Activated T-cell treated with anti-CD3 and anti-CD28 coated beads for 24 hours (primary cell): ENCODE data around the gene FAM216B.
"Not testable (repeated sequence)": the region's sequence is repeated elsewhere in the genome, so short reads cannot be mapped to it uniquely, and the experiment has no call there.

Experiments used
- DNase-seq: peaks from one replicate; pipeline ENCODE4 v3.0.0-alpha.2; 2020; ENCODE audit warnings: low read depth

The FAM216B gene

GRCh38 chr13:42786715-42787114, 5.3 kb downstream of the FAM216B start:
- DNase-seq: no peak

DNA sequence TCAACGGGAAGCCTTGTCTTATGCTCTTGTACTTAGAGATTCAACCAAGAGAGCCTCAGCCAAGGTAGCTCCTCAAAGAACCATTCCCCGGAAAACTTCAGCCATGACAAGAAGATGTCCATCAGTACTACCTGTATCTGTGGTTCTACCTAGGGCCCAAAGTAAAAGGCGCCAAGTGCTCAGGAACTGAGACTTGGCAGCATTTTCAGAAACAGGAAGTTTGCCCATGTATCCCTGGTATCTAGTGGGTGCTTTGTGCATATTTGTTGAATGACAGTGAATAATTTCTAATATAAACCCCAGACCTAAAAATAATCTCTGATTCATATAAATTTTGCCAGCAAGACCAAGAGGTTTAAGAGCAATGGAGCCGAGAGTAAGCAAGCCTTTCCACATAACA, 7.2 kb downstream of the FAM216B start:
- DNase-seq: no peak

GRCh38 chr13:42792154-42792553, 10.8 kb downstream of the FAM216B start:
- DNase-seq: no peak

DNA sequence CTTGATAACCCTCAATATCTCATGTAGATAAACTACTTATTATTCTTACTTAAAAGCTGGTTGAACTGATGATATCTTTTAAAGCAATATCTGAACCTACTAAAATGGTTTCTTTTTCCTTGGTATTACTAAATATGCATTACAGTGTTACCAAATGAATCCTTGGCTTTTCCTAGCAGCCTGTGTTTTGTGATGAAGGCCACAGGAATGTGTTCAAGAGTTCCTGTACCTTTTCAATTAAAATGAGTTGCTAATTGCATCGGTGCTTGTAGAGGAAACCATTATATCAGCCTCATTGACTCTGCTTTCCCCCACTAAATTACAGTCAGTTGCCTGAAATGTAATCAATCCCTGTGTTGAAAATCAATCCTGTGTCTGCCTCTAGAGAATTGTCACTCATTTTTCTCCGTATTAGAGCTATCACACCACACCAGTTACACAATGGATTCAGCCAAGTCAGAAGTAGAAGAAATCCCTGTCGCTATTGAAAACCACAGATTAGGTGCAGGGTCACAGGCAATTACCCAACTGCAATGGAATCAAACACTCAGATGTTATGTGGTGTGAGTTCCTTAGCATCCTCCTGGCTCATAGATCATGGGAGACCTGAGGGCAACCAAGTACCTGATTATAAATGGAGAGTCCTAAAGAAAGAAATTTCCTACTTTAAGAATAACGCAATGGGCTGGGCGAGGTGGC, 13.3 kb downstream of the FAM216B start:
- DNase-seq: no peak

DNA sequence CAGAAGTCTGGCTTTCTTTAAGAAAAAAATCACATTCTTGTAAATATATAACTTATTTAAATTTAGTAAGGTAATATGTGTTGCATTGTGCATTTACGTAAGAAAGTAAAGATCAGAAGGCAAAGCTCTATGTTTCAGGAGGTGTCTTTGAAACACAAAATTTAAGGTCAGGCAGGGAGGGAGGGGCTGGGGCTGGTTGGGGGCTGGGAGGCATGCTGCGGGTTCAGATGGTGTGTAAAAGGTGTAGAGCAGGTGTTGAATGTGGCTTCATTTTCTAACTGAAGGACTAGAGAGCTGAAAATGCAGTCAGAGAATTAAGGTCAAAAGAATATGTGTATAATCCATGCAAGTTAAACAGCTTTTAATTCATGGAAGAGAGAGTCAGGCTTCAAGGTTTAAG, 14.3 kb downstream of the FAM216B start:
- no peak for DNase-seq

- DNase-seq: no peak
Observed at GRCh38 chr13:42796747-42797356, 15.5 kb downstream of the FAM216B start.

GRCh38 chr13:42798118-42798517, 16.7 kb downstream of the FAM216B start:
- DNase-seq: no peak

- no peak for DNase-seq
Observed at GRCh38 chr13:42800109-42800643, 18.8 kb downstream of the FAM216B start.

DNA sequence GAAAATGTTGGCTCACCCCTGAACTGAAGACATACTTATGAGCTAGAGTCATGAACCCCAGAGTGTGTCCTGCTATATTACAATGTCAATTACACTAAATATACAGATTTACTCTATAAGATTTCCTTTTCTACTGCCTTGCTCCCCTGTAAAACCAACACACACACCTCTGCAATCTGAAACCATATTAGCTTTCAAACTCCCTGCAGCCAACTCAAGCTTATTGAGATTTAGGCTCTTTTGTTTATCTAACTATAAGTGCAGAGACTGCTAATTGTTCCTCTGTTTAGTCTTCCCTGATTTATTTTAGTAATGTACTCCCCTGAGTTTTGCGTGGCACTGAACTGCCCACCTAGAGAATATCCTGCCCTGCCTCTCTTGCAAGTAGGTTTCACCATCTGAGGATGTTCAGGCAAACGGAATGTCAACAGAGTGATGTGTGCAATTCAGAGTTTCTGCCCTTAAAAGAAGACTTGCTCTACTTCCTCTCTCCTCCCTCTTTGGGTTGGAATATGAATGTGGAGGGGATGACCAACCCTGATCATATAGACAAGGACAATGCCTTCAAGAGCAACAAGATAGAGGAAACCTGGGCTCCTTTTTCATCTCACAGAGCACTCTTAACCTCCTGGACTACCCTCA, 22.3 kb downstream of the FAM216B start:
- no peak for DNase-seq

DNA sequence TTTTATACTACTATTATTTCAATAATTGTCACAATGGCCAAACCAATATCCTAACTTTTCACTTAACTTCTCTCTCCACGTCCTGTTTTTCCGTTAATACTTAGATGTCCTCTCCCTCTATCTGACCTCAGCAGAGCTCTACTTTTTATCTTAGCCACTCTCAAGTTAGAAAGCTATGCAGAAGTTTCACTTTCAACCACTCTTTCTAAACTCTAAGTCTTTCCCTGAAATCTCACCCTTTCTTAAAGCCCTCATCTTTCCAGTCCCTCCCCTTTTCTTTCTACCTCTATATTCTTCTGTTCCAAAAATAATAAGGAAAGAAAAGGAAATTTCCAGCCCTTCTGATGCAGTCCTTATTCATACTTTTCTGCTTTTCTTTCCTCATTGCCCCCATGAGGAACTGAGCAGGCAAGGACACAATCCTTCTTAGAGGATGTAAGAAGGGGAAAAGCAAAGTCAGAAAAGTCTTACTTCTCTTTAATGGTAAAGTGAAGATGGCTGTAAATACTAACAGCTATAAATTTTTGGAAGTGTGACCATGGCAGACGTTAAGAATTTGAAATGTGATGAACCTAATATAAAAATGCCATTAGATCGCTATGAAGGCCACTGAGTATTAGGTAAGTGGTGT, 23.0 kb downstream of the FAM216B start:
- DNase-seq: no peak

- no peak for DNase-seq
Observed at GRCh38 chr13:42807241-42807640, 25.9 kb downstream of the FAM216B start.

GRCh38 chr13:42807866-42808265, 26.5 kb downstream of the FAM216B start:
- DNase-seq: no peak

DNA sequence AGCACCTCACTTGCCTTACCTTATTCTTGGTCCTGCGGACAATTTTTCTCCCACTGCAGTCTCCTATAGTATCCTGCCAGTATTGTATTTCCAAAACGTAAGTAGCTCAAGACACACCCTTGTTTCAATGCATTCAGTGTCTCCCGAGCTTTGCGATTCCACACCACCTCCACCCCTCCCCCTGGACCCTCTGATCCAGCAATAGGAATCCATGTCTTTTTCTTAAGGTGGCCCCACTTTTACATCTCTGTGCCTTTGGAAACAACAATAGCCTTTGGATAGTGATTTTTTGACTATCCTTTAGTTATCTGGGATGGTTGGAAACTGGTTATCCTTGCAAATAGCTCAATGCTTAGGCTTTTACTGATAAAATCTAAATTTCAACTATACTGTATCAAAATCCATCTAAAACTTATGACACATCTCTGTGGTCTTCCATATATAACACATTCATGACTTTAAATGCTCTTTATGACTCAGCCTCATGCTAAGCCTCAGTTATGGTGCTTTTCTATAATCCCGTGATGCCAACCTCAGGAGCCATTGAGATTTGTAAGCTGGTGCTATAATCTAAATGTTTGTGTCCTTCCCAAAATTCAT, 27.1 kb downstream of the FAM216B start:
- no peak for DNase-seq

GRCh38 chr13:42812316-42812715, 30.9 kb downstream of the FAM216B start:
- DNase-seq: no peak

DNA sequence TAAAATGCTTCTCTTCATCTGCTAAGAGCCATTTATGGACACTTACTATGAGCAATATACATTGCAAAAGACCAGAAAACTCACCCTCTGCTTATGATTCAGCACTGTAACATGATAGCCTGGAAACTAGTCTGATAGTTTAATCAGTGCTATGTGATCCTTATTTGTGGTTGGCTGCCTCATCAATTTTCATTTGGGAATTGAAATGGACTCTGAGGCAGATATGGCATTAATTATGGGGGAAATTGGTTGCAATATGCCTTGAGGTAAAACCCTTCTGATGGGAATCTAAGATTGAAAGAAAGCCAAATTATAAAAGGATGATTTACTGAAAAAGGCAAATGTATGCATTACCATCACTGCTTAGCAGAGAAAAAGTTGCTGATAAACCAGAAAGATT, 33.5 kb downstream of the FAM216B start:
- no peak for DNase-seq

DNA sequence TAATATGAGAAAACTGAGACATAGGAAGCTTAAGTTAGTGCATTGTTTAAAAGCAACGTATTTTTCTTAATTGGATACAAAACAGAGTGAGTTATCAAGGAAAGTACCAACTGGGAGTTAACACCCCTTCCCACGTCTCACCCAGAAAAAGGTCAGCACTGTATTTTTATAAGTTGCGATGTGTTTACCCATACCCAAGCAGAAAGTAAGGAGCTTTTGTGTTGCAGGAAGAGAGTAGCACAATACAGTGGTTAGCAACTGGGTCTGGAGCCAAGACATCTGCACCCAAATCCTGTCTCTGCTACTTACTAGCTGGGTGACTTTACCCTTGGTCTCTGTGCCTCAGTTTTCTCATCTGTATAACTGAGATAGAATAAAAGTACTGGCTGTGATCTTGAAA, 34.3 kb downstream of the FAM216B start:
- DNase-seq: no peak

- no peak for DNase-seq
Observed at GRCh38 chr13:42816538-42816937, 35.2 kb downstream of the FAM216B start.

DNA sequence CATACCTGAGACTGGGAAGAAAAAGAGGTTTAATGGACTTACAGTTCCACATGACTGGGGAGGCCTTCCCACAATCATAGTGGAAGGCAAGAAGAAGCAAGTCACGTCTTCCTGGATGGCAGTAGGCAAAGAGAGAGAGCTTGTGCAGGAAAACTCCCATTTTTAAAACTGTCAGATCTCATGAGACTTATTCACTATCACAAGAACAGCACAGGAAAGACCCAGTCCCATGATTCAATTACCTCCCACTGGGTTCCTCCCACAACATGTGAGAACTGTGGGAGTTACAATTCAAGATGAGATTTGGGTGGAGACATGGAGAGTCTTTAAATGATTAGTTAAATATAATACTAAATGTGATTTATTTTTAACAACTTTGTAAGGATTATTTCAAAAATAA, 38.3 kb downstream of the FAM216B start:
- not testable (repeated sequence) for DNase-seq

- no peak for DNase-seq
Observed at GRCh38 chr13:42820451-42820850, 39.1 kb downstream of the FAM216B start.

DNA sequence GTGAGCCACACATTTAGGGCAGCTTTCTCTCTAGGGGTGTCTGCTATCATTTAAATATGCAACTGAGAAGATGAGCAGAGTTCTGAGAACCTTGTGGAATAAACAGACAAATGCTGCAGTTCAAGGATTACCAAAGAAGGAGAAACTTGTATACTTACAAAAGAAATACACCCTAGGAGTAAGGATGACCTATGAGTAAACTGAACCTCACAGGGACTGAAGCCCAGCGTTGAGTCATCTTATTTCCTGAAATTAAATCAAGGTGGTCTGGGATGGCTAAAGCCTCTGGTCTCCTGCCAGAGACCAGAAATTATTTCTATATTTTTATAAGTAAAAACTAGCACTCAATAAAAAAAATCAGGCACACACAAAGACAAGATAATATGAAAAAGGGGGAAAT, 40.1 kb downstream of the FAM216B start:
- no peak for DNase-seq

GRCh38 chr13:42832341-42833096, 51.1 kb downstream of the FAM216B start:
- no peak for DNase-seq

DNA sequence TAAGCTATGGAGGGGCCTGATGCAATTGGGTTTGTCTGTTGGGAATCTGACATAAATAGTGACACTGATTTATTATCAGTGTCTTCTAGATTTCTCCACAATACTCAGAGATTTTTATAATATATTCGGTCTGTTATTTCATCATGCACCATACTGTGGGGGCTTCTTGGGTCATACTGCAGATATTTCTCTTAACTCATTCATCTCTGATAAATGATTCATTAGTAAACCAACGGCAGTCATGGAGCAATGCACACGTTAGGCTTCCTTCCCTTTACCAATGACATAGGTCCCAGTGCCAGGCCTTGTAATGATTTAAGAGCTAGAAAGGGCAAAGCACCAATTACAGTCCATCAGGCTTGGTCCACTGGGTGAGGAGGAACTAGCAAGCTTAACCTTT, 53.6 kb downstream of the FAM216B start:
- DNase-seq: no peak
